GM13977 (cell line): ENCODE data around the gene QKI.

Experiments used
- DNase-seq: peaks from one replicate; pipeline ENCODE4 v3.0.0; 2012; ENCODE audit warnings: low spot score
- in situ Hi-C: fragments of 300-500 bp; cut with MboI; formaldehyde crosslinking; loops from one replicate; pipeline ENCODE4 v1.12.0; 2022; ENCODE audit warnings: low sequenced_read_pairs, low pct_unique_long_range_greater_than_20kb, mixed read lengths, inconsistent platforms; ENCODE audit not compliant: unreplicated experiment
- TF ChIP-seq, protein P1 (sequence below): IDR thresholded peaks from 2 replicates; pipeline ENCODE4 v1.5.1; 2012; ENCODE audit warnings: mild to moderate bottlenecking, control low read depth; ENCODE audit not compliant: insufficient read depth; ENCODE audit errors: extremely low read depth, missing control alignments

The QKI gene

GRCh38 chr6:163572612-163573011 lies 158.1 kb downstream of the QKI start:
- TF ChIP-seq, protein P1, sequence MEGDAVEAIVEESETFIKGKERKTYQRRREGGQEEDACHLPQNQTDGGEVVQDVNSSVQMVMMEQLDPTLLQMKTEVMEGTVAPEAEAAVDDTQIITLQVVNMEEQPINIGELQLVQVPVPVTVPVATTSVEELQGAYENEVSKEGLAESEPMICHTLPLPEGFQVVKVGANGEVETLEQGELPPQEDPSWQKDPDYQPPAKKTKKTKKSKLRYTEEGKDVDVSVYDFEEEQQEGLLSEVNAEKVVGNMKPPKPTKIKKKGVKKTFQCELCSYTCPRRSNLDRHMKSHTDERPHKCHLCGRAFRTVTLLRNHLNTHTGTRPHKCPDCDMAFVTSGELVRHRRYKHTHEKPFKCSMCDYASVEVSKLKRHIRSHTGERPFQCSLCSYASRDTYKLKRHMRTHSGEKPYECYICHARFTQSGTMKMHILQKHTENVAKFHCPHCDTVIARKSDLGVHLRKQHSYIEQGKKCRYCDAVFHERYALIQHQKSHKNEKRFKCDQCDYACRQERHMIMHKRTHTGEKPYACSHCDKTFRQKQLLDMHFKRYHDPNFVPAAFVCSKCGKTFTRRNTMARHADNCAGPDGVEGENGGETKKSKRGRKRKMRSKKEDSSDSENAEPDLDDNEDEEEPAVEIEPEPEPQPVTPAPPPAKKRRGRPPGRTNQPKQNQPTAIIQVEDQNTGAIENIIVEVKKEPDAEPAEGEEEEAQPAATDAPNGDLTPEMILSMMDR, result no peak
- no peak for DNase-seq
- in situ Hi-C loops, result no loop called here

- in situ Hi-C loops, result no loop called here
- no peak for DNase-seq
- TF ChIP-seq, protein P1, result no peak
These were observed 159.1 kb downstream of the QKI start for GRCh38 chr6:163573503-163574179.

- TF ChIP-seq, protein P1, result no peak
- in situ Hi-C loops, result no loop called here
- DNase-seq, result no peak
These were observed 161.6 kb downstream of the QKI start for GRCh38 chr6:163576114-163576513.

GRCh38 chr6:163577404-163577803 lies 162.9 kb downstream of the QKI start:
- in situ Hi-C loops, result no loop called here
- no peak for DNase-seq
- TF ChIP-seq, protein P1, result no peak

DNA sequence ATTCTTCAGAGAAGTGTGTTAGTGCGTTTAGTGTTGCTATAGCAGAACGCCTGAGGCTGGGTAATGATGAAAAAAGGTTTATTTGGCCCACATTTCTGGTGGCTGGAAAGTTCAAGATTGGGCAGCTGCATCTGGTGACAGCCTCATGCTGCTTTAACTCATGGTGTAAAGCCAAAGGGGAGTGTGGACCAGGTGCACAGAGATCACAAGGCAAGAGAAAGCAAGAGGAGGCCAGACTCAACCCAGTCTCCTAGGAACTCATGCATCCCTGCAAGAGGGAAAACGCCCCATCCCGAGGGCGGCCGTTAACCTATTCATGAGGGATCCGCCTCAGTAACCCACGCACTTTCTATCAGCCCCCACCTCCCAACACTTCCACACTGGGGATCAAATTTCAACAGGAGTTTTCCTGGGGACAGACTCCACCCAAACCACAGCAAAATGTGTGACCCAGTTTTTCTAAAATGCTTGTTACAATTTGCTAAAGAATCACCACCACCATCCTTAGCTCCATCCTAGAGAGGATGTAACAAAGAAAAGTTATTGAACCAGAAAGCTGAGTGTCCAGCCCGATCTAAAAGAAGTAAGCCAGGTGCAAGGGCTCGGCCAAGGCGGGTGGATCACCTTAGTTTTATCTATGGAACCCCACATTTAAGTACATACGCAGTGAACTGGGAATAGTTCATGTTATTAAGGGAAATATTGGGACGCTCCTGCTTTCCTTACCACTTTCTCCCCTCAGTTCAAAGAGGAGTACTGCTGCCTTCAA lies 164.8 kb downstream of the QKI start:
- DNase-seq, result no peak
- in situ Hi-C loops, result no loop called here
- TF ChIP-seq, protein P1, result no peak

- in situ Hi-C loops, result no loop called here
- DNase-seq, result no peak
- TF ChIP-seq, protein P1, result no peak
These were observed 165.4 kb downstream of the QKI start for GRCh38 chr6:163579880-163580295.
